ENCODE measurements around the gene TTYH3. TPM values are rescaled to one million over a fixed set of nuclear protein-coding genes. Genes with fewer than 3 reads are reported as not detected.

TTYH3 gene
- total RNA-seq, 2 experiments from 2014 or later, result 23.8 to 63.6 TPM

GRCh38 chr7:2646336-2646679 lies 14.5 kb downstream of the TTYH3 start:
- BruUV-seq (replicated peaks), result no TSS peak
- Histone ChIP-seq H3K9me2 (ENCODE audit: insufficient read depth, low read length) (no peaks in the 10 kb centered on the region), H2AFZ (ENCODE audit: low read length) (no peak overlapping the region), H3K36me3 (ENCODE audit: insufficient read depth, low read length) (no peaks in the 10 kb centered on the region), H3K79me2 (ENCODE audit: insufficient read depth, low read depth, low read length) (no peaks in the 10 kb centered on the region), H3K9me3 (ENCODE audit: low read length) (no peaks in the 10 kb centered on the region), H3K4me1 (ENCODE audit: insufficient read depth, low read length, poor library complexity, severe bottlenecking) (peaks cover 54% of the 10 kb centered on the region), H4K20me1 (ENCODE audit: insufficient read depth, low read length) (no peaks in the 10 kb centered on the region), H3K4me2 (ENCODE audit: low read length) (peak overlapping the region; percentile 90), H3K4me3 (ENCODE audit: low read depth, low read length, poor library complexity, severe bottlenecking) (peak overlapping the region; percentile 67), H3K27ac (ENCODE audit: low read depth, low read length, poor library complexity, severe bottlenecking) (peak overlapping the region; percentile 90)
- 0 out of 2 replicates have a peak, but pooled peaks have one; percentile 32 for TF ChIP-seq CTCF (conservative IDR thresholded peaks at IDR 0.05; ENCODE audit: low read length)
- no peak for TF ChIP-seq EZH2phosphoT487 (IDR thresholded peaks at IDR 0.05; ENCODE audit: borderline replicate concordance, low read depth, low read length)
- CTCF ChIA-PET (ENCODE audit: unreplicated experiment), result no interaction called here
- POLR2A ChIA-PET, result interaction anchor here (0.6 to 2.1 kb wide), 3 partner anchors 15 to 95 kb away, joined by 4 to 13 read pairs (median 11); partner anchors contain the start of gene TTYH3
- intact Hi-C loops (cut with micrococcal nuclease; ENCODE audit: unreplicated experiment), result no loop called here
- DNase-seq (ENCODE audit: low spot score), result peak; percentile 48

GRCh38 chr7:2646680-2647571 lies 15.1 kb downstream of the TTYH3 start:
- CTCF ChIA-PET (ENCODE audit: unreplicated experiment), result no interaction called here
- POLR2A ChIA-PET, result interaction anchor here (0.6 kb wide), 1 partner anchor 58 kb away, joined by 4 read pairs; no protein-coding TSS in a partner anchor
- TF ChIP-seq CTCF (conservative IDR thresholded peaks at IDR 0.05; ENCODE audit: low read length), result peak; percentile 6; the same call in 1 of the 2 replicates
- no peak for TF ChIP-seq EZH2phosphoT487 (IDR thresholded peaks at IDR 0.05; ENCODE audit: borderline replicate concordance, low read depth, low read length)
- intact Hi-C loops (cut with micrococcal nuclease; ENCODE audit: unreplicated experiment), result no loop called here
- Histone ChIP-seq H3K9me3 (ENCODE audit: low read length) (no peaks in the 10 kb centered on the region), H3K4me3 (ENCODE audit: low read depth, low read length, poor library complexity, severe bottlenecking) (peak overlapping the region; percentile 67), H3K9me2 (ENCODE audit: insufficient read depth, low read length) (no peaks in the 10 kb centered on the region), H3K27ac (ENCODE audit: low read depth, low read length, poor library complexity, severe bottlenecking) (peak overlapping the region; percentile 90), H3K4me2 (ENCODE audit: low read length) (peak overlapping the region; percentile 90), H4K20me1 (ENCODE audit: insufficient read depth, low read length) (no peaks in the 10 kb centered on the region), H3K36me3 (ENCODE audit: insufficient read depth, low read length) (no peaks in the 10 kb centered on the region), H3K79me2 (ENCODE audit: insufficient read depth, low read depth, low read length) (no peaks in the 10 kb centered on the region), H2AFZ (ENCODE audit: low read length) (no peak overlapping the region), H3K4me1 (ENCODE audit: insufficient read depth, low read length, poor library complexity, severe bottlenecking) (peaks cover 48% of the 10 kb centered on the region)
- DNase-seq (ENCODE audit: low spot score), result peak; percentile 91
- BruUV-seq (replicated peaks), result no TSS peak

All from OCI-LY7 (cell line).